ENCODE results near the gene HUNK. TPM values are rescaled to one million over a fixed set of nuclear protein-coding genes. Genes with fewer than 3 reads are reported as not detected.

The HUNK gene
- total RNA-seq, 1 donor from 2014 or later = 1.9 TPM

GRCh38 chr21:32018381-32018780 is 145.6 kb downstream of the HUNK start:
- no peaks in the 10 kb centered on the region for H3K9me3 ChIP-seq
- DNase-seq (no peak), ATAC-seq (no peak)
- H3K27ac ChIP-seq = no peak overlapping the region
- intact Hi-C loops (cut with DNase I) = no loop called here
- no peak overlapping the region for H3K4me3 ChIP-seq
- no peaks in the 10 kb centered on the region for H3K36me3 ChIP-seq
- H3K4me1 ChIP-seq = no peaks in the 10 kb centered on the region
- TF ChIP-seq CTCF (IDR thresholded peaks at IDR 0.05) = no peak
- H3K27me3 ChIP-seq (ENCODE audit: low read depth) = no peaks in the 10 kb centered on the region

- no peaks in the 10 kb centered on the region for H3K27me3 ChIP-seq (ENCODE audit: low read depth)
- H3K9me3 ChIP-seq = no peaks in the 10 kb centered on the region
- no peak overlapping the region for H3K4me3 ChIP-seq
- no peak for TF ChIP-seq CTCF (IDR thresholded peaks at IDR 0.05)
- ATAC-seq (no peak), DNase-seq (no peak)
- no peaks in the 10 kb centered on the region for H3K36me3 ChIP-seq
- intact Hi-C loops (cut with DNase I) = no loop called here
- no peaks in the 10 kb centered on the region for H3K4me1 ChIP-seq
- H3K27ac ChIP-seq = no peak overlapping the region
Observed at GRCh38 chr21:32020564-32020963, 147.7 kb downstream of the HUNK start.

GRCh38 chr21:32021319-32021994 is 148.6 kb downstream of the HUNK start:
- ATAC-seq = peak in 1 of 2 donors; percentile 28
- intact Hi-C loops (cut with DNase I) = no loop called here
- H3K4me1 ChIP-seq = no peaks in the 10 kb centered on the region
- no peak for TF ChIP-seq CTCF (IDR thresholded peaks at IDR 0.05)
- DNase-seq = peak; percentile 51
- no peaks in the 10 kb centered on the region for H3K27me3 ChIP-seq (ENCODE audit: low read depth)
- H3K9me3 ChIP-seq = no peaks in the 10 kb centered on the region
- H3K27ac ChIP-seq = no peak overlapping the region
- no peaks in the 10 kb centered on the region for H3K36me3 ChIP-seq
- H3K4me3 ChIP-seq = no peak overlapping the region

- ATAC-seq (peak in 1 of 2 donors; percentile 23), DNase-seq (no peak)
- no peak overlapping the region for H3K4me3 ChIP-seq
- H3K9me3 ChIP-seq = no peaks in the 10 kb centered on the region
- TF ChIP-seq CTCF (IDR thresholded peaks at IDR 0.05) = no peak
- H3K36me3 ChIP-seq = no peaks in the 10 kb centered on the region
- H3K27me3 ChIP-seq (ENCODE audit: low read depth) = no peaks in the 10 kb centered on the region
- H3K4me1 ChIP-seq = no peaks in the 10 kb centered on the region
- H3K27ac ChIP-seq = no peak overlapping the region
- intact Hi-C loops (cut with DNase I) = no loop called here
Observed at GRCh38 chr21:32022146-32022545, 149.3 kb downstream of the HUNK start.

GRCh38 chr21:32030146-32030652 is 157.4 kb downstream of the HUNK start:
- no peaks in the 10 kb centered on the region for H3K4me1 ChIP-seq
- H3K27me3 ChIP-seq (ENCODE audit: low read depth) = no peaks in the 10 kb centered on the region
- H3K9me3 ChIP-seq = no peaks in the 10 kb centered on the region
- no peak overlapping the region for H3K4me3 ChIP-seq
- H3K27ac ChIP-seq = no peak overlapping the region
- H3K36me3 ChIP-seq = no peaks in the 10 kb centered on the region
- no peak for TF ChIP-seq CTCF (IDR thresholded peaks at IDR 0.05)
- ATAC-seq (peak in 1 of 2 donors; percentile 45), DNase-seq (no peak)
- intact Hi-C loops (cut with DNase I) = no loop called here
